NCI-H748 (cell line): Measurements from ENCODE around the gene OSCAR.
"Not testable (repeated sequence)": the region's sequence is repeated elsewhere in the genome, so short reads cannot be mapped to it uniquely, and the experiment has no call there.

Experiments used
- DNase-seq: peaks from one replicate; lab custom pipeline; 2025; ENCODE audit not compliant: unreplicated experiment; lab: John Stamatoyannopoulos, UW

The OSCAR gene

DNA sequence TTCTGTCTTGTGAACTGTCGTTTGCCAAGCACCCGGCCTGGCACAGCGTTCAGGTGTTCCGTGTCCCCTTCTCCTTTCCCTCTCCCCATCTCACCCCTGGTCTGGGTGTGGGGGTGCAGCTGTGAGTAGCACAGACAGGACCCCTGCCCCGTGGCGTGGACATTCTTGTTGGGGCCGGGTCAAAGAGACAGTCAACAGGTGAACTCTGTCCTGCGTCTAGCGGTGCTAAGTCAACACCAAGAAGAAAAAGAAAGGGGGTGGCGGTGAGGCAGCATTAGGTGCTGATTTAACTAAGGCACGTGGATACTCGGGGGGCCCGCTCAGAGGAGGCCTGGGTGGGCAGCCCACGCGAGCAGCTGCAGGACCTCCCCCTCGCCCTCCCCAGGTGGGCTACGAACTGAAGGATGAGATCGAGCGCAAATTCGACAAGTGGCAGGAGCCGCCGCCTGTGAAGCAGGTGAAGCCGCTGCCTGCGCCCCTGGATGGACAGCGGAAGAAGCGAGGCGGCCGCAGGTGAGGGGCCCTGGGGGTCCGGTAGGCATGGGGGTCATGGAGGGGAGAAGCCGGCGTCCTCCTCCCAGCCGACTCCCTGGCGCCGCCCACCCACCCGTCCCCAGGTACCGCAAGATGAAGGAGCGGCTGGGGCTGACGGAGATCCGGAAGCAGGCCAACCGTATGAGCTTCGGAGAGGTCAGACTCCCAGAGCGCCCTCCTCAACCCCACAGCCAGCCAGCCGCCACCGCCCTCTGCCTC is 27.3 kb upstream of the OSCAR start:
- no peak for DNase-seq

DNA sequence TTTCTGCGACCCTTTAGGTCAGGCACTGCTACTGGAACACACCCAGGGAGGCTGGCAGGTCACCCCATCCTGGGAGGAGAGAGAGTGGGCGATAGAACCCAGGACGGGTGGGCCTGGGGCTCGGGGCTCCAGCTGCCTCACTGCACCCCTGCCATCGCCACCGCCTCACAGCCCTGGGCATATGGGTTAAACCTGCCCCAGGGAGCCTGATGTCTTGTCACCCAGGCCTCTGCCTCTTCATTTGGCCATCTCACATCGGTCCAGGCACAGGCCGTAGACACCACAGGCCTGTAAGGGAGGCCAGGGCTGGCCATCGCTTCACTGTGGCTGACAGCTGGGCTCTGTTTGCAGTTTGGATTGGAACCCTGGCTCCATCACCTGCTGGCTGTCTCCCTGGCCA is 25.1 kb upstream of the OSCAR start:
- no peak for DNase-seq

DNA sequence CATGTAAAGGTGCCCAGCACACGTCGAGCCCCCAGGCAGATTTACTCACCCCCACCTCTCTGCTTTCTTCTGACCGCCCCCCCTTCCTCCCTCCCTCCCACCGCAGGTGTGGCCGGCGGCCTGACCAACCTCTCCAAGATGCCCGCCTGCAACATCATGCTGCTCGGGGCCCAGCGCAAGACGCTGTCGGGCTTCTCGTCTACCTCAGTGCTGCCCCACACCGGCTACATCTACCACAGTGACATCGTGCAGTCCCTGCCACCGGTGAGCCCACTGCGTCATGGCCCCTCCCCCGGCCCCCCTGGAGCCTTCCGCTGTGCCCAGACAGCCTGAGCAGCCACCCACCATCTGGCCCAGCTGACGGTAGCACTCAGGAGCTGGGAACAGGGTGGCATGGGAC is 23.8 kb upstream of the OSCAR start:
- no peak for DNase-seq

DNA sequence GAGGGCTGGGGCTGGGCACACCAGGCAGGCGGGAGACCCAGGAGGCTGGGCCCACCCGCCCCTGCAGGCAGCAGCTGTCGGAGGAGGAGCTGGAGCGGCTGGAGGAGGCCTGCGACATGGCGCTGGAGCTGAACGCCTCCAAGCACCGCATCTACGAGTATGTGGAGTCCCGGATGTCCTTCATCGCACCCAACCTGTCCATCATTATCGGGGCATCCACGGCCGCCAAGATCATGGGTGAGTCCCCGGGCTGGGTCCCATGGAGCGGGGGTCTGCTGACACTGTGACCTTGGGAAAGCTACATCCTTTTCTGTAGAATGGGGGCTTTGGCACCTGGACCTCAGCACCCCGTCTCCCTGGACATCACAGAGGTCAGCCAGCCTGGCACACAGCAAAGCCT is 23.1 kb upstream of the OSCAR start:
- no peak for DNase-seq

DNA sequence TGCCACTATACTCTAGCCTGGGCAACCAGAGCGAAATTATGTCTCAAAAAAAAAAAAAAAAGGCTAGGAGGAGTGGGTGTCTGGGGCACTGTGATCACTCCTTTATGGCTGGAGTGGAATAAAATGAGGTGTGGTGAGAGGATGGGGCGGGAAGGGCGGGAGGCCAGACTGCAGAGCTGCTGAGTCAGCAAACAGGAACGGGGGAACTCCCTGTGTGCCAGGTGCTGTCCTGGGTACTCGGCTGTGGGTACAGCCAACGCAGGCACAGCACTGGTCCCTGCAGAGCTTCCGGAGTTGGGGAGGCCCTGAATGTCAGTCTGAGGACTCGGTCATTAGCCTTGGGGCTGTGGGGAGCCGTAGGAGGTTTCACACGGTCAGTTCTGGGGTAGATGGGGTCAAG is 20.7 kb upstream of the OSCAR start:
- no peak for DNase-seq

DNA sequence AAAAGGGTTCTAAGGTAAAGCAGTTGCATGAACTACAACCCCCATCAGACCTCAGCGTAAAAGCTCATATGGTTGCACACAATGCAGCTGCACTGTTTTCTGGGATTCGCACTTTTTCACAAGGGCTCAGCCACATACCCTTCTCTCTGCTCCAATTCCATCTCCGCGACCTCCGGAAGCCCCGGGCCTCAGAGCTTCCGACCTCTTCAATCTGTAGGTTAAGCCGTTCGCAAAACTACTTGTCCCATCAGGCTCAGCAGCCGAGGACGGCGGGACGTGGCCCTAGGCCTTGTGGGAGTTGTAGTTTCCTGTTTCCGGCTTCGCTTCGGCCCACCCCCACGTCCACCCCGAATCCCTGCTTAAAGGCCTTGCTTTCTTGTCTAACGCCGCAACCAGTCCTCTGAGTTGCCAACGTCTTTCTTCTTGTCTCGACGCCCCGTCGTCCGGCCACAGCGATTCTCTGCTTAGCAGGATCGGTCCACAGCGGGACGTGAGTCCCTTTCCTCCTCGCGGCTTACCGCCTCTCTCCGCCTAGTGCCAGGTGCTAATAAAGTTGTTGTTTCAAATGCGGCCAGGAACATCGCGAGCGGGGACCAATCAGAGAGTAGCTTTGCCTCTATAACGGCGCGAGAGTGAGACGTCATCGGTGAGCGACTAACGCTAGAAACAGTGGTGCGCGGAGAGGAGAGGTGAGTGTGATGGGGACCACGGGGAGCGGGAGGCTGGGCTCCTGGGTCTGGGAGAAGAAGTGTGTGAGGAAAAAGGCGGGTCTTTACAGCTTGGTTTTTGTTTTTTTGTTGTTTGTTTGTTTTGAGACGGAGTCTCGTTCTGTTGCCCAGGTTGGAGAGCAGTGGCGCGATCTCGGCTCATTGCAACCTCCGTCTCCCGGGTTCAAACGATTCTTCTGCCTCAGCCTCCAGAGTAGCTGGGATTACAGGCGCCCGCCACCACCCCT is 14.8 kb upstream of the OSCAR start, which contains the start of the genes PRPF31 and TFPT:
TSS of gene PRPF31 (plus strand) at position 646 of the 955 bp plus-strand sequence. CDS start 2,525 bp downstream, outside the sequence.
TSS of gene TFPT (minus strand) at position 549 of the 955 bp plus-strand sequence. CDS start at position 161, 388 bp downstream.
- peak; percentile 99 for DNase-seq

DNA sequence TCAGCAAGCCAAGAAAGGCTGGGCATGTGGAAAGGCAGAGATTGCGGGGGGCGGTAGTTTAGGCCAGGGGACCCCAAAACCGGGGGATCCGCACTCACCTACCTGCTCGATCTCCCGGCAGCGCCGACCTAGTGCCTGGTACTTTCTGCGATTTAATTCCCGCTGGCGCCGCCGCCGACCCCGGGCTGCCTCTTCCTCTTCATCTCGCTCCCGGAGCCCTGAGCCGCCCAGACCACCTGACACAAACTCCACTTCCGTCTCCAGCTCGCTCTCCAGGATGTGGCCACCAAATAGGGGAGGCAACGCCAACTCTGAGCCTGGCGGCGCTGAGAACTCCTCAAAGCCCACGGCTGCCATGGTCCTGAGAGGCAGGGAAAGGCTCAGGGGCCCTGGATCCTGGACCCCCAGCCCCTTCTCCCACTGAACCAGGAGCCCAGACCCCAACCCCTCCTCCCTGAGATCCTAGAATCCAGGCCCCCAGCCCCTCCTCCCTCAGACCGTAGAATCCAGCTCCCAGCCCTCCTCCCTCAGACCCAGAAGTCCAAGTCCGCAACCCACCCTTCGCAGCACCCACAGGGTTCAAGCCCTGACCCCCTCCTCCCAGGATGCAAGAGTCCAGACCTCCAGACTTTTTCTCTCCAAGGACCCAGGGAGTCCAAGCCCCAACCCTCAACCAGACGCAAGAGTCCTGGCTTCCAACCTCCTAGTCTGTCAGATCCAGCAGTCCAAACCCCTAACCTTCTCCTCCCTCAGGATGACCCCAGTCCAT is 13.9 kb upstream of the OSCAR start:
- peak; percentile 53 for DNase-seq

DNA sequence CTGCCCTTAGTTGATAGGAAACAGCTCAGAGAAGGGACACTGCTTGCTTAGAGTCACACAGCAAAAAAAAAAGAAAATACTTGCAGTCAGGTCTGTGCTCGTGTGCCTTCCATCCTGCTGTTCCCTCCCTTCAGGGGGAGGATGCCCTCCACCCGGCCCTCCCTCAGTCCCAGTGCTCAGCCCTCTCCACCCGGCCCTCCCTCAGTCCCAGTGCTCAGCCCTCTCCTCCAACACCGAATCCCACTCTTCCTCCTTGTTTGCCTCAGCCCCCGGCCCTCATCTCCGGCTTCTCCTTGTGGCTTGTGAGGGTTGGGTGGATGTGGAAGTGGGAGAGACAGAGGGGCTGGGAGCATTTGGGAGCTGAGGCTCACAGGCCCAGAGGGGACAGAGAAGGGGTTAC is 9.0 kb upstream of the OSCAR start:
- no peak for DNase-seq

DNA sequence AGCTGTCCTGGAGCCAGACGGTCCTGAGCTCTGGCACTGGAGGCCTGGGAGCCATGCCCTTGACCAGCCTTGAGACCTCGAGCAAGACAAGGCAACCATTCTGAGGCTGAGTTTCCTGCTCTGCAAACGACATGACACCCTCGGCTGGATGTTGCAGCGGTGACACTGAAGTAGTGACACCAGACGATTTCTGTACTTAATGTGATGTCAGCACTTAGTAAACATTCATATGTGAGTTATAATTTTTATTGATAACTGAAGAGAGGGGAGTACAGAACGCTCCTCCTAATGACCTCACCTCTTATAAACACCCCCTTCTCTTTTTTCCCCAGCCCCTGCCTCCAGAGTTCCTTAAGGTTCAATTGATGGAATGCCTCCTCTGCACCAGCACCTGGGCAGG is 7.9 kb upstream of the OSCAR start:
- no peak for DNase-seq

DNA sequence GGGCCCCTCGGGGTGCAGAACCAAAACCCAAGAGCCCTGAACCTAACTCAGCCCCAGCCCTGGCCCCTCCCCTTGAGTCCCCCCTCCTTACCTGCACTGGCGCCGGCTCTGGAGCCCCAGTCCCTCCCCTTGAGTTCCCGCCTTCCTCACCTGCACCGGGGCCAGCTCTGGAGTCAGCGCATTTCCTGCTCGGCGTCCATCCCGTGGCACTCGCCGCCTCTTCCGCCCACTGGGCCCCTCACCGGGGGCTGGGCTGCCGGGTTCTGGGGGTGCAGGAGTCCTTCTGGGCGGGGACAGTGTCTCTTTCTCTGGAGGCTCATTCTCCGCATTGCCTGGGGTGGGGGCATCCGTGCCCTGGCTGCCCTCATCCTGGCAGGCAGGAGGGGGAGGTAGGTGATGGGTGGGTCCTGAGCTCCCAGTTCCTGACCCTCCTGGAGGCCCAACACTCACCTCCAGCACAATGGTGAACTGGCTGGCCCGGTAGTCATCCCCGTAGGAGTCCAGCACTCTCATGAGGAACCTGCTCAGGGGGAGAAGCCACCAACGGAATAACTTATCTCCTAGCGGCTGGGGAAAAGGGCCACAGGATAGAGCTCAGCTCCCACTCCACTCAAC is 7.4 kb upstream of the OSCAR start:
- no peak for DNase-seq

DNA sequence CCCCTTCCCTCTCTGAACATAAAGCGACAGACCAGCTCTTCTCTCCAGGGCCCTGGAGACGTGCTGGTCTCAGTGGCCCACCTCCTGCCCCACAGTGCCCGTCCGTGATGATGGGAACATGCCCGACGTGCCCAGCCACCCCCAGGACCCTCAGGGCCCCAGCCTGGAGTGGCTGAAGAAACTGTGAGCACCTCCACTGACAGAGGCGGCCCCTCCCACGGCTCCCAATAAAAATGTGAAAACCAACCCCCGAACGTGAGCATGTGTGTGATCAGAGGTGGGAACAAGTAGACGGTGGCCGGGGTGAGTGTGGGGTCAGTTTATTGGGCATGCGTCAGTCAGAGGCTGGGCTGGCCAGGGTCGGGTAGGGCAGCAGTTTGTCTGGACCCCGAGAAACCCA is 6.1 kb upstream of the OSCAR start:
- no peak for DNase-seq

DNA sequence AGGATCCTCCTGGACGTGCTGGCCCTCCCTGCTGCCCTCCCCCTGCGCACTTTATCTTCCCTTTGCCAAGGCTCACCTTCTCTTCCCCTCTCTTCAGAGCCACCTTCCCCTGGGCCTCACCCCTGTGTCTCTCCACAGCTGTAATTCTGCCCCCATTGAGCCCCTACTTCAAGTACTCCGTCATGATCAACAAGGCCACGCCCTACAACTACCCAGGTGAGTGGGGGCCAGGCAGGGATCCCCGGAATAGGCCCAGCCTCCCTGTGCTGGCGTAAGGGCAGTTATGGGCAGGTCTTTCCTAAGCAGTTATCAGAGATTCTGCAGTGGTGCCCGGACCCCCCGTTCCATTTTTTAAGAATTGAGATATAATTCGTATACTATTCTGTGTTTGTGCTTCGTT is 5.2 kb upstream of the OSCAR start:
- no peak for DNase-seq

DNA sequence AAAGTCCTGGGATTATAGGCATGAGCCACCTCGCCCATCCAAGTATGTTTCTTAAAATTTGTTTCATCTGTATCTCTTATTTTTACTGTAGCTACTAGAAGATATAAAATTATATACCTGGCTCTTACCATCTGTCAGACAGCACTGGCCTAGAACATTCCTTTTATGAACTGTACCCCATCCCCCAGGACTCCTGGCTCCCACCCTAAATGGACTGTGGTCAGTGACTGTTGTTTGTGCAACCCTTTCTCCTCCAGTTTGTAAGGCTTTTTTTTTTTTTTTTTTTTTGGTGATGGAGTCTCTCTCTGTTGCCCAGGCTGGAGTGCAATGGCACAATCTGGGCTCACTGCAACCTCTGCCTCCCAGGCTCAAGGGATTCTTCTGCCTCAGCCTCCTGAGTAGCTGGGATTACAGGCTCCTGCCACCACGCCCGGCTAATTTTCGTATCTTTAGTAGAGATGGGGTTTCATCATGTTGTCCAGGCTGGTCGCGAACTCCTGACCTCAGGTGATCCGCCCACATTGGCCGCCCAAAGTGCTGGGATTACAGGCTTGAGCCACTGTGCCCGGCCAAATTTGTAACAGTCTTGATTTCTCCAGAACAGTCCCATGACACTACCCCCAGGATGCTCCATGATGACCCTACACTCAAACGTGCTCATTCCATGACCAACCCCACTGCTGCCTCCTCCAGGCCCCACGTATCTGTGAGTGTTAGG is 4.6 kb upstream of the OSCAR start:
- no peak for DNase-seq

DNA sequence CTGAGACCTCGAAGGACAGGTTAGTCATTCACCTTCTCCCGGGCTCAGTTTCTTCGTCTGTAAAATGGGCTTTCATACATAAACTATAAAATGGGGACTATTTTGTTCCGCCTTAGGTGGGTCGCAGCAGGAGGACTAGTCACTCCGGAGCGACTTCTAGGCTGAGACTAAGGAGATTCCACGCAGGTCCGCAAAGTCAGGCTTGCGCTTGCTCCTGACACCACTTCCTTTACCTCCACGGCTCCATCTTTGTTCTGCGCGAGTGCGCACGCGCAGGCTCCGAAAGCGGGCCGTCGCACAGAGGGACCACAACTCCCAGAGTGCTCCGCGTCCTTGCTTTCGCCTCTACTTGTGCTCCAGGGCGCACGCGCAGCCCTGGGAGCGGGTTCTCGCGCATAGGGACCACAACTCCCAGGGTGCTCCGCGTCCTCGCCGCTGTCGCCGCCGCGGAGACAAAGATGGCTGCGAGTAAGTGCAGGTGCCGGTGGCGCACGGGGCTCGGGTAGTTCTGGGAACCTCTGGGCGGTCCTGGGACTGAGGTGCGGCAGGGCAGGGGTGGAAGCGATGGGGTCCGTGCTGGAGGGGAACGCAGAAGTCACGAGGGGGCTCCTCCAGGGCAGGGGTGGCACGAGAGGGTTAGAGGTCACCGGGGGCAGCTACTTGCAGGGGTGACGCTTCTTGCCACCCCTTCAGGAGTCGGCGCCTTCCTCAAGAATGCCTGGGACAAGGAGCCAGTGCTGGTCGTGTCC is 2.0 kb upstream of the OSCAR start, which contains the start of gene NDUFA3:
TSS of gene NDUFA3 (plus strand) at position 435 of the 749 bp plus-strand sequence. CDS start at position 459, 24 bp downstream.
- DNase-seq = peak; percentile 99

DNA sequence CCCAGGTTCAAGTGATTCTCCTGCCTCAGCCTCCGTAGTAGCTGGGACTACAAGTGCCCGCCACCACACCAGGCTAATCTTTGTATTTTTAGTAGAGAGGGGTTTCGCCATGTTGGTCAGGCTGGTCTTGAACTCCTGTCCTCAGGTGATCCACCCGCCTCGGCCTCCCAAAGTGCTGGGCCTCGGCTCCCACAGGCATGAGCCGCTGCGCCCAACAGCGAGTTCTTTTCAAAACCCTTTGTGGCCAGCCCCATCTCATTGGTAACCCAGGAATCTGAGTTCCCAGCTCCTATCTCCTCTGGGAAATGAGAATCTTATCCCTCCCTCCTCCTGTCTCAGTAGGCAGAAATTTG is 724 bp downstream of the OSCAR start:
- not testable (repeated sequence) for DNase-seq

DNA sequence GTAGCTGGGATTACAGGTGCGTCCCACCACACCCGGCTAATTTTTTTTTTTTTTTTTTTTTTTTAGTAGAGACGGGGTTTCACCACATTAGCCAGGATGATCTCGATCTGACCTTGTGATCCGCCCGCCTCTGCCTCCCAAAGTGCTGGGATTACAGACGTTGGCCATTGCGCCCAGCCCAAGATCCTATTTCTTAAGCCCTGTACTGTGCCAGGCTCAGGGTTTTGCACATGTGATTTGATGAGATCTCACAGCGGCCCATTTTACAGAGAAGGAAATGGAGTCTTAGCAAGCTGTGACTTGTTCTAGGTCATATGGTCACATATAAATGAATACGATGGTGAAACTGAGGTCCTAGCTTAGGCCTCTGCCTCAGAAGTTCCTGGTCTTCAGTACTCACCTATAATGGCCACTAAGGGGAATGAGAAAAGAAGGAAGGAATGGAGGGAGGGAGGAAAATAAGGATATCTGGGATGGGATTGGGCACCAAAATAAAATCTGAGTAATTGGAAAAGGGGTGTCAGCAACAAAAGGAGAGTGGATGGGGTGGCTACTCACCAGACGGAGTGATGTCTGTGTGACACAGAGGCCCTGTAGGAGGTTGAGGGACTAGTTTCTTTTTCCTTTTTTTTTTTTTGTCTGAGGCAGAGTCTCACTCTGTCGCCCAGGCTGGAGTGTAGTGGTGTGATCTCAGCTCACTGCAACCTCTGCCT is 1.3 kb downstream of the OSCAR start:
- no peak for DNase-seq

DNA sequence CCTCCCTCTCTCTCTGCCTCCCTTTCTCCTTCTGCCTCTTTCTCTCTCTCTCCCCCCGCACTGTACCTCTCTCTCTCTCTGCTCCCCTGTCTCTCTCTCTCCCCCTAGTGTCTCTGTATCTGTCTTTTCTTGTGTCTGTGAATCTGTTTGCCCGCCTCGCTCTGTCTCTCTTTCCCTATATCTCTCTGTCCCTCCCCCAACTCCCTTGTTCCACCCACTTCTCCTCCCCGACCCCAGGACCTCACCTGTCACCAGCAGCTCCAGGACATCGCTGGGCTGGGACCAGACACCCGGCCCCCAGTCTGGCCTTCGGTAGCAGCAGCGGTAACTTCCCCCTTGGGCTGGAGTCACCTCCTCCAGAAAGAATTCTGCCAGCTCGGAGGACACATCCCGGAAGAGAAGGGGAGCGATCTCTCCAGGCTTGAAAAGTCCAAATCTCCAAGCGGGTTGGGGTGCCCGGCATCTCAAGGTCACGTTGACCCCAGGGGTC is 3.9 kb downstream of the OSCAR start:
- peak; percentile 15 for DNase-seq

DNA sequence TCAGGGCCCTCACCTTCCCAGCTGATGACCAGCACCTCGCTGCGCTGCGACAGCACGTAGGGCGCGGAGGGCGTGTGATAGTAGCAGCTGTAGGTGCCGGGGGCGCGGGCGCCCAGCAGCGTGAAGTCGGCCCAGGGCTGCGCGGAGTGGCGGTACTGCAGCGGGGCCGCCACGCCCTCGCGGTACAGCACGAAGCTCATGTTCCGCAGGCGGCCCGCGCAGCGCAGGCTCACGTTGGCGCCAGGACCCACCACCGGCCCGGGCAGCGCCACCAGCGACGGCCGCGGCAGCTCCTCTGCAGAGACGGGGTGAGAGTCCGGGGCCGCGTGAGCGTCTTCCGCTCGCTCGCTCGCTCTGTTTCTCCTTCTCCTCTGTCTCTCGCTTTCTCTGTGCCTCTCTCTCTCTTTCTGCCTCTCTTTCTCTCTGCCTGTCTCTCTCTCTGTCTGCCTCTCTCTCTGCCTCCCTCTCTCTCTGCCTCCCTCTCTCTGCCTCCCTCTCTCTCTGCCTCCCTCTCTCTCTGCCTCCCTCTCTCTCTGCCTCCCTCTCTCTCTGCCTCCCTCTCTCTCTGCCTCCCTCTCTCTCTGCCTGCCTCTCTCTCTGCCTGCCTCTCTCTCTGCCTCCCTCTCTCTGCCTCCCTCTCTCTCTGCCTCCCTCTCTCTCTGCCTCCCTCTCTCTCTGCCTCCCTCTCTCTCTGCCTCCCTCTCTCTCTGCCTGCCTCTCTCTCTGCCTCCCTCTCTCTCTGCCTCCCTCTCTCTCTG is 4.6 kb downstream of the OSCAR start:
- peak; percentile 74 for DNase-seq
